H54 (cell line): ENCODE measurements around the gene AK6.
"Not testable (repeated sequence)": the region's sequence is repeated elsewhere in the genome, so short reads cannot be mapped to it uniquely, and the experiment has no call there.

ENCODE experiments used
- DNase-seq: peaks from one replicate; pipeline ENCODE4 v3.0.0; 2011; ENCODE audit warnings: low spot score, mixed read lengths; ENCODE audit not compliant: insufficient read length
- FAIRE-seq: peaks from 3 replicates; lab custom pipeline; 2011; peaks lifted over from hg19 to GRCh38; lab: Jason Lieb, UNC
- POLR2A ChIP-seq: IDR thresholded peaks from 2 replicates; pipeline ENCODE4 v1.6.1; 2011; ENCODE audit warnings: low read depth, mild to moderate bottlenecking, low read length

The AK6 gene

GRCh38 chr5:69369340-69370121, at the start of gene AK6, which contains the start of the genes RAD17 and TAF9:
Gene AK6 (minus strand): TSS chr5:69369520. CDS start chr5:69369490, 30 bp downstream.
Gene RAD17 (plus strand): TSS chr5:69369818. CDS start chr5:69372209, 2,391 bp downstream.
Gene TAF9 (minus strand): TSS chr5:69369520. CDS start chr5:69365737, 3,783 bp downstream.
- FAIRE-seq (peak; percentile 81), DNase-seq (peak; percentile 83)
- peak; percentile 83 for TF ChIP-seq POLR2A

GRCh38 chr5:69418554-69418953, 49.2 kb upstream of the AK6 start:
- no peak for DNase-seq
- no peak for TF ChIP-seq POLR2A
- FAIRE-seq: no peak

GRCh38 chr5:69416699-69417098, 47.4 kb upstream of the AK6 start:
- TF ChIP-seq POLR2A: no peak
- FAIRE-seq: no peak

GRCh38 chr5:69416180-69416579, 46.9 kb upstream of the AK6 start:
- TF ChIP-seq POLR2A: no peak
- DNase-seq (no peak), FAIRE-seq (no peak)

More at GRCh38 chr5:69416699-69417098, 47.4 kb upstream of the AK6 start:
- no peak for DNase-seq

GRCh38 chr5:69415584-69415958, 46.3 kb upstream of the AK6 start:
- no peak for TF ChIP-seq POLR2A
- DNase-seq (no peak), FAIRE-seq (no peak)

GRCh38 chr5:69414885-69415583, 45.7 kb upstream of the AK6 start, which contains the start of gene MARVELD2:
Gene MARVELD2 (plus strand): TSS chr5:69415116. CDS start chr5:69419386, 4,270 bp downstream.
- no peak for FAIRE-seq
- no peak for TF ChIP-seq POLR2A
- no peak for DNase-seq

- FAIRE-seq: no peak
- no peak for DNase-seq
- TF ChIP-seq POLR2A: no peak
Measured at GRCh38 chr5:69404659-69405330, 35.5 kb upstream of the AK6 start.

GRCh38 chr5:69378376-69378775, 9.1 kb upstream of the AK6 start:
- TF ChIP-seq POLR2A: no peak
- FAIRE-seq (no peak), DNase-seq (no peak)

- FAIRE-seq (no peak), DNase-seq (no peak)
Measured at GRCh38 chr5:69374911-69375446, 5.7 kb upstream of the AK6 start.

GRCh38 chr5:69372394-69372793, 3.1 kb upstream of the AK6 start:
- FAIRE-seq: no peak
- TF ChIP-seq POLR2A: no peak
- DNase-seq: no peak

More at GRCh38 chr5:69374911-69375446, 5.7 kb upstream of the AK6 start:
- TF ChIP-seq POLR2A: no peak

- not testable (repeated sequence) for FAIRE-seq, DNase-seq
Measured at GRCh38 chr5:69370335-69370734, 1.0 kb upstream of the AK6 start.

GRCh38 chr5:69368458-69369339, 621 bp downstream of the AK6 start:
- DNase-seq (no peak), FAIRE-seq (no peak)
- no peak for TF ChIP-seq POLR2A
